ENCODE data around the gene EIF5AL1. TPM values are rescaled to one million over a fixed set of nuclear protein-coding genes. Genes with fewer than 3 reads are reported as not detected.

EIF5AL1 gene
- total and polyA plus RNA-seq, 10 of the 15 experiments (the other 5 are each of a cell fraction or from before 2014, with no cell fraction given), result 0.02 to 8.3 (median 0.45) TPM; not detected in 1

DNA sequence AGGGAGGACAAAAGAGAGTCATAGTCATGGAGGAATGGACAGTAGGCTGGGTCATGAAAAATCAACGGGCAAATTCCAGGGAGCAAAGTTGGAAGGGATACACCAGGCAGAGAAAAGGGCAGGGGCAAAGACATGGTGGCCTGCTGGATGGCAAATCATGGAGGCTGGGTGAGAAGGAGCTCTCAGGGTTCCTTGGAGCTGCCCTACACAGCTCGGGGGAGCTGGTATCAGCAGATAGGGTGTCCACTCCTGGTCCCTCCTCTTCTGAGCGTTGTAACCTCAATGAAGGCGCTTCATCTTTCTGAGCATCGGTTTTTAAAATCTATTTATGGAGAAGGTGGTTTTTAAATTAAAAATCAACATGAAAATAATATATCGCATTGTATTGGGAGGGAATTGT is 27.9 kb upstream of the EIF5AL1 start:
- Histone ChIP-seq H3K4me3 (no peak overlapping the region), H3K36me3 (ENCODE audit: control insufficient read depth in 2 of 2, insufficient read depth in 2 of 2, low read length in 1 of 2) (no peaks in the 10 kb centered on the region), H3K9ac (ENCODE audit: control insufficient read depth, insufficient read depth, low read length) (no peak overlapping the region), H2AFZ (ENCODE audit: control insufficient read depth, low read depth, low read length) (no peak overlapping the region), H4K20me1 (ENCODE audit: control insufficient read depth, insufficient read depth) (no peaks in the 10 kb centered on the region), H3K9me3 (replicated peaks; ENCODE audit: control insufficient read depth, insufficient read depth, low read length) (no peaks in the 10 kb centered on the region), H3K4me2 (ENCODE audit: control insufficient read depth, insufficient read depth) (no peak overlapping the region), H3K27me3 (replicated peaks in 1 of 2; ENCODE audit: control insufficient read depth in 2 of 2, insufficient read depth in 2 of 2, low read length in 1 of 2) (no peaks in the 10 kb centered on the region; a peak in 1 of 4 replicates), H3K4me1 (ENCODE audit: control insufficient read depth, insufficient read depth, low read length) (no peaks in the 10 kb centered on the region), H3K79me2 (ENCODE audit: control insufficient read depth, insufficient read depth, low read length) (no peaks in the 10 kb centered on the region), H3K27ac (ENCODE audit: control insufficient read depth, insufficient read depth) (no peak overlapping the region)
- SMC1A ChIA-PET (ENCODE audit: uncharacterized antibody, unreplicated experiment), result no interaction called here
- POLR2A ChIA-PET, result no interaction called here
- 30% methylated on average over 6 of the region's 6 CpGs for WGBS (ENCODE audit: insufficient coverage, insufficient replicate concordance, low lambda C conversion rate, missing lambda C conversion rate)
- BruUV-seq (replicated peaks), result no TSS peak
- FAIRE-seq (no peak), DNase-seq (ENCODE audit: low read depth, low spot score) (no peak), ATAC-seq (no peak)
- in situ Hi-C loops (cut with MboI), result no loop called here
- CTCF ChIA-PET, result interaction anchor here (2.2 kb wide), 1 partner anchor 111 kb away, joined by 21 read pairs; no protein-coding TSS in a partner anchor
- RAD21 ChIA-PET (ENCODE audit: unreplicated experiment), result interaction anchor here (1.3 kb wide), 1 partner anchor 110 kb away, joined by 4 read pairs; no protein-coding TSS in a partner anchor
- intact Hi-C loops (cut with micrococcal nuclease; ENCODE audit: unreplicated experiment), result no loop called here
- TF ChIP-seq HDGF (IDR thresholded peaks at IDR 0.05) (no peak), FOXK2 (IDR thresholded peaks at IDR 0.05) (no peak), ZNF274 (IDR thresholded peaks at IDR 0.05; ENCODE audit: insufficient read depth, insufficient read length) (no peak), BMI1 (IDR thresholded peaks at IDR 0.05; ENCODE audit: borderline replicate concordance) (no peak), RFX5 (IDR thresholded peaks at IDR 0.05; ENCODE audit: low read depth, low read length) (no peak), RAD51 (IDR thresholded peaks at IDR 0.05) (no peak)
- TF ChIP-seq, protein P1, sequence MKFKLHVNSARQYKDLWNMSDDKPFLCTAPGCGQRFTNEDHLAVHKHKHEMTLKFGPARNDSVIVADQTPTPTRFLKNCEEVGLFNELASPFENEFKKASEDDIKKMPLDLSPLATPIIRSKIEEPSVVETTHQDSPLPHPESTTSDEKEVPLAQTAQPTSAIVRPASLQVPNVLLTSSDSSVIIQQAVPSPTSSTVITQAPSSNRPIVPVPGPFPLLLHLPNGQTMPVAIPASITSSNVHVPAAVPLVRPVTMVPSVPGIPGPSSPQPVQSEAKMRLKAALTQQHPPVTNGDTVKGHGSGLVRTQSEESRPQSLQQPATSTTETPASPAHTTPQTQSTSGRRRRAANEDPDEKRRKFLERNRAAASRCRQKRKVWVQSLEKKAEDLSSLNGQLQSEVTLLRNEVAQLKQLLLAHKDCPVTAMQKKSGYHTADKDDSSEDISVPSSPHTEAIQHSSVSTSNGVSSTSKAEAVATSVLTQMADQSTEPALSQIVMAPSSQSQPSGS (IDR thresholded peaks at IDR 0.05; ENCODE audit: low read length), result no peak
- TF ChIP-seq, protein P2, sequence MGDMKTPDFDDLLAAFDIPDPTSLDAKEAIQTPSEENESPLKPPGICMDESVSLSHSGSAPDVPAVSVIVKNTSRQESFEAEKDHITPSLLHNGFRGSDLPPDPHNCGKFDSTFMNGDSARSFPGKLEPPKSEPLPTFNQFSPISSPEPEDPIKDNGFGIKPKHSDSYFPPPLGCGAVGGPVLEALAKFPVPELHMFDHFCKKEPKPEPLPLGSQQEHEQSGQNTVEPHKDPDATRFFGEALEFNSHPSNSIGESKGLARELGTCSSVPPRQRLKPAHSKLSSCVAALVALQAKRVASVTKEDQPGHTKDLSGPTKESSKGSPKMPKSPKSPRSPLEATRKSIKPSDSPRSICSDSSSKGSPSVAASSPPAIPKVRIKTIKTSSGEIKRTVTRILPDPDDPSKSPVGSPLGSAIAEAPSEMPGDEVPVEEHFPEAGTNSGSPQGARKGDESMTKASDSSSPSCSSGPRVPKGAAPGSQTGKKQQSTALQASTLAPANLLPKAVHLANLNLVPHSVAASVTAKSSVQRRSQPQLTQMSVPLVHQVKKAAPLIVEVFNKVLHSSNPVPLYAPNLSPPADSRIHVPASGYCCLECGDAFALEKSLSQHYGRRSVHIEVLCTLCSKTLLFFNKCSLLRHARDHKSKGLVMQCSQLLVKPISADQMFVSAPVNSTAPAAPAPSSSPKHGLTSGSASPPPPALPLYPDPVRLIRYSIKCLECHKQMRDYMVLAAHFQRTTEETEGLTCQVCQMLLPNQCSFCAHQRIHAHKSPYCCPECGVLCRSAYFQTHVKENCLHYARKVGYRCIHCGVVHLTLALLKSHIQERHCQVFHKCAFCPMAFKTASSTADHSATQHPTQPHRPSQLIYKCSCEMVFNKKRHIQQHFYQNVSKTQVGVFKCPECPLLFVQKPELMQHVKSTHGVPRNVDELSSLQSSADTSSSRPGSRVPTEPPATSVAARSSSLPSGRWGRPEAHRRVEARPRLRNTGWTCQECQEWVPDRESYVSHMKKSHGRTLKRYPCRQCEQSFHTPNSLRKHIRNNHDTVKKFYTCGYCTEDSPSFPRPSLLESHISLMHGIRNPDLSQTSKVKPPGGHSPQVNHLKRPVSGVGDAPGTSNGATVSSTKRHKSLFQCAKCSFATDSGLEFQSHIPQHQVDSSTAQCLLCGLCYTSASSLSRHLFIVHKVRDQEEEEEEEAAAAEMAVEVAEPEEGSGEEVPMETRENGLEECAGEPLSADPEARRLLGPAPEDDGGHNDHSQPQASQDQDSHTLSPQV (IDR thresholded peaks at IDR 0.05), result no peak
